ENCODE measurements around the gene MAP2K6.

MAP2K6 gene

GRCh38 chr17:69575346-69575761 is 160.9 kb downstream of the MAP2K6 start:
- Histone ChIP-seq H2AFZ (ENCODE audit: low read length) (no peak overlapping the region), H3K36me3 (ENCODE audit: insufficient read depth, low read length) (no peaks in the 10 kb centered on the region), H3F3A (ENCODE audit: low read depth) (no peaks in the 10 kb centered on the region), H4K20me1 (ENCODE audit: insufficient read depth, low read length, poor library complexity, severe bottlenecking) (no peaks in the 10 kb centered on the region), H3K27me3 (ENCODE audit: insufficient read depth, low read length, poor library complexity, severe bottlenecking) (no peaks in the 10 kb centered on the region), H3K4me3 (ENCODE audit: low read length, poor library complexity, severe bottlenecking) (no peak overlapping the region), H3K4me1 (ENCODE audit: insufficient read depth, low read length, poor library complexity, severe bottlenecking) (peaks cover 10% of the 10 kb centered on the region), H3K4me2 (ENCODE audit: low read depth, low read length, poor library complexity, severe bottlenecking) (no peak overlapping the region), H3K9me2 (replicated peaks; ENCODE audit: low read depth, low read length) (no peaks in the 10 kb centered on the region), H3K9me3 (ENCODE audit: insufficient read depth, low read depth, low read length) (no peaks in the 10 kb centered on the region), H3K9ac (ENCODE audit: low read depth, low read length, poor library complexity, severe bottlenecking) (no peak overlapping the region), H3K79me2 (ENCODE audit: insufficient read depth, low read length) (no peaks in the 10 kb centered on the region)
- TF ChIP-seq EZH2phosphoT487 (IDR thresholded peaks at IDR 0.05; ENCODE audit: borderline replicate concordance) (no peak), CTCF (conservative IDR thresholded peaks at IDR 0.05; ENCODE audit: low read length) (no peak)

GRCh38 chr17:69577098-69577497 is 162.6 kb downstream of the MAP2K6 start:
- H3K9me3 ChIP-seq (ENCODE audit: insufficient read depth, low read depth, low read length), result no peaks in the 10 kb centered on the region
- no peak overlapping the region for H3K4me3 ChIP-seq (ENCODE audit: low read length, poor library complexity, severe bottlenecking)
- TF ChIP-seq EZH2phosphoT487 (IDR thresholded peaks at IDR 0.05; ENCODE audit: borderline replicate concordance) (no peak), CTCF (conservative IDR thresholded peaks at IDR 0.05; ENCODE audit: low read length) (no peak)
- no peaks in the 10 kb centered on the region for H3F3A ChIP-seq (ENCODE audit: low read depth)
- no peaks in the 10 kb centered on the region for H3K36me3 ChIP-seq (ENCODE audit: insufficient read depth, low read length)
- H4K20me1 ChIP-seq (ENCODE audit: insufficient read depth, low read length, poor library complexity, severe bottlenecking), result no peaks in the 10 kb centered on the region
- H3K79me2 ChIP-seq (ENCODE audit: insufficient read depth, low read length), result no peaks in the 10 kb centered on the region
- no peaks in the 10 kb centered on the region for H3K27me3 ChIP-seq (ENCODE audit: insufficient read depth, low read length, poor library complexity, severe bottlenecking)
- no peak overlapping the region for H3K9ac ChIP-seq (ENCODE audit: low read depth, low read length, poor library complexity, severe bottlenecking)
- no peak overlapping the region for H3K4me2 ChIP-seq (ENCODE audit: low read depth, low read length, poor library complexity, severe bottlenecking)
- H2AFZ ChIP-seq (ENCODE audit: low read length), result no peak overlapping the region
- H3K4me1 ChIP-seq (ENCODE audit: insufficient read depth, low read length, poor library complexity, severe bottlenecking), result peaks cover 25% of the 10 kb centered on the region
- H3K9me2 ChIP-seq (replicated peaks; ENCODE audit: low read depth, low read length), result no peaks in the 10 kb centered on the region

- Histone ChIP-seq H3K27me3 (ENCODE audit: insufficient read depth, low read length, poor library complexity, severe bottlenecking) (no peaks in the 10 kb centered on the region), H3K4me3 (ENCODE audit: low read length, poor library complexity, severe bottlenecking) (no peak overlapping the region), H3K9me3 (ENCODE audit: insufficient read depth, low read depth, low read length) (no peaks in the 10 kb centered on the region), H3K36me3 (ENCODE audit: insufficient read depth, low read length) (no peaks in the 10 kb centered on the region), H3K4me2 (ENCODE audit: low read depth, low read length, poor library complexity, severe bottlenecking) (no peak overlapping the region), H3K4me1 (ENCODE audit: insufficient read depth, low read length, poor library complexity, severe bottlenecking) (peaks cover 25% of the 10 kb centered on the region), H3K79me2 (ENCODE audit: insufficient read depth, low read length) (no peaks in the 10 kb centered on the region), H3K9ac (ENCODE audit: low read depth, low read length, poor library complexity, severe bottlenecking) (no peak overlapping the region), H4K20me1 (ENCODE audit: insufficient read depth, low read length, poor library complexity, severe bottlenecking) (no peaks in the 10 kb centered on the region), H2AFZ (ENCODE audit: low read length) (no peak overlapping the region), H3K9me2 (replicated peaks; ENCODE audit: low read depth, low read length) (no peaks in the 10 kb centered on the region), H3F3A (ENCODE audit: low read depth) (no peaks in the 10 kb centered on the region)
- TF ChIP-seq EZH2phosphoT487 (IDR thresholded peaks at IDR 0.05; ENCODE audit: borderline replicate concordance), result no peak
- no peak for TF ChIP-seq CTCF (conservative IDR thresholded peaks at IDR 0.05; ENCODE audit: low read length)
These were observed 164.0 kb downstream of the MAP2K6 start for GRCh38 chr17:69578385-69578936.
